ENCODE results near the gene CLCN1.

CLCN1 gene

GRCh38 chr7:143396625-143397556, 81.0 kb downstream of the CLCN1 start:
- Histone ChIP-seq H2AK5ac (ENCODE audit: low read depth, low read length) (no peak overlapping the region), H4K91ac (ENCODE audit: low read depth, low read length, poor library complexity) (no peak overlapping the region), H3K9me3 (replicated peaks in 1 of 2; ENCODE audit: control insufficient read depth in 2 of 2, insufficient read depth in 1 of 2, low read depth in 1 of 2, low read length in 2 of 2) (no peaks in the 10 kb centered on the region), H3K4me1 (ENCODE audit: control insufficient read depth in 2 of 2, insufficient read depth in 1 of 2, low read depth in 1 of 2, low read length in 2 of 2) (peaks cover 0 to 3% of the 10 kb centered on the region in 2 donors), H3K79me1 (ENCODE audit: low read depth, low read length) (no peaks in the 10 kb centered on the region), H4K8ac (ENCODE audit: low read depth, low read length) (no peak overlapping the region), H2BK12ac (ENCODE audit: low read length) (no peak overlapping the region), H3K4ac (ENCODE audit: low read length) (no peak overlapping the region), H3K23ac (ENCODE audit: low read depth, low read length, poor library complexity) (peak overlapping the region; percentile 8), H3K27ac (replicated peaks; ENCODE audit: low read length) (no peak overlapping the region), H3K14ac (ENCODE audit: low read length) (peak overlapping the region; percentile 14), H3K9ac (ENCODE audit: low read depth, low read length, poor library complexity) (no peak overlapping the region), H2BK5ac (ENCODE audit: low read length) (no peak overlapping the region), H2AFZ (ENCODE audit: low read length) (no peak overlapping the region), H3K36me3 (replicated peaks in 1 of 2; ENCODE audit: control insufficient read depth in 2 of 2, insufficient read depth in 2 of 2, low read length in 2 of 2) (peaks cover 5 to 15% of the 10 kb centered on the region in 2 donors), H3K4me3 (ENCODE audit: low read length in 2 of 2) (no peak overlapping the region), H3K27me3 (ENCODE audit: control insufficient read depth in 3 of 3, insufficient read depth in 3 of 3, low read depth in 1 of 3, low read length in 3 of 3) (no peaks in the 10 kb centered on the region), H3K4me2 (ENCODE audit: insufficient read depth, low read length, poor library complexity, severe bottlenecking) (no peak overlapping the region), H2BK15ac (ENCODE audit: low read length) (no peak overlapping the region), H2BK120ac (ENCODE audit: low read depth, low read length) (no peak overlapping the region), H3K18ac (ENCODE audit: low read length) (peak overlapping the region; percentile 80)
- DNase-seq (ENCODE audit: low spot score), result no peak
- no CpG with 5 or more reads among the region's 28 CpGs for WGBS, 2 donors (ENCODE audit: extremely low coverage in 2 of 2, insufficient read length in 2 of 2, insufficient replicate concordance in 1 of 2)

- no peaks in the 10 kb centered on the region for H3K79me1 ChIP-seq (ENCODE audit: low read depth, low read length)
- no peaks in the 10 kb centered on the region for H3K9me3 ChIP-seq (replicated peaks in 1 of 2; ENCODE audit: control insufficient read depth in 2 of 2, insufficient read depth in 1 of 2, low read depth in 1 of 2, low read length in 2 of 2)
- H3K36me3 ChIP-seq (replicated peaks in 1 of 2; ENCODE audit: control insufficient read depth in 2 of 2, insufficient read depth in 2 of 2, low read length in 2 of 2), result peaks cover 2 to 6% of the 10 kb centered on the region in 2 donors
- H3K4ac ChIP-seq (ENCODE audit: low read length), result no peak overlapping the region
- H3K4me1 ChIP-seq (ENCODE audit: control insufficient read depth in 2 of 2, insufficient read depth in 1 of 2, low read depth in 1 of 2, low read length in 2 of 2), result peaks cover 0 to 3% of the 10 kb centered on the region in 2 donors
- no peak overlapping the region for H3K27ac ChIP-seq (replicated peaks; ENCODE audit: low read length)
- H2AK5ac ChIP-seq (ENCODE audit: low read depth, low read length), result no peak overlapping the region
- H2BK15ac ChIP-seq (ENCODE audit: low read length), result no peak overlapping the region
- no peak overlapping the region for H2BK12ac ChIP-seq (ENCODE audit: low read length)
- H3K14ac ChIP-seq (ENCODE audit: low read length), result no peak overlapping the region
- peak overlapping the region in 1 of 2 donors; percentile 30 for H3K4me3 ChIP-seq (ENCODE audit: low read length in 2 of 2)
- H3K4me2 ChIP-seq (ENCODE audit: insufficient read depth, low read length, poor library complexity, severe bottlenecking), result no peak overlapping the region
- H3K27me3 ChIP-seq (ENCODE audit: control insufficient read depth in 3 of 3, insufficient read depth in 3 of 3, low read depth in 1 of 3, low read length in 3 of 3), result no peaks in the 10 kb centered on the region
- H3K18ac ChIP-seq (ENCODE audit: low read length), result no peak overlapping the region
- H3K9ac ChIP-seq (ENCODE audit: low read depth, low read length, poor library complexity), result no peak overlapping the region
- no peak overlapping the region for H3K23ac ChIP-seq (ENCODE audit: low read depth, low read length, poor library complexity)
- no CpG with 5 or more reads among the region's 16 CpGs for WGBS, 2 donors (ENCODE audit: extremely low coverage in 2 of 2, insufficient read length in 2 of 2, insufficient replicate concordance in 1 of 2)
- no peak for DNase-seq (ENCODE audit: low spot score)
- no peak overlapping the region for H2AFZ ChIP-seq (ENCODE audit: low read length)
- no peak overlapping the region for H2BK120ac ChIP-seq (ENCODE audit: low read depth, low read length)
- H4K91ac ChIP-seq (ENCODE audit: low read depth, low read length, poor library complexity), result no peak overlapping the region
- no peak overlapping the region for H2BK5ac ChIP-seq (ENCODE audit: low read length)
- H4K8ac ChIP-seq (ENCODE audit: low read depth, low read length), result no peak overlapping the region
These were observed 82.0 kb downstream of the CLCN1 start for GRCh38 chr7:143397710-143398530.

- no peak for DNase-seq (ENCODE audit: low spot score)
- H3K36me3 ChIP-seq (replicated peaks in 1 of 2; ENCODE audit: control insufficient read depth in 2 of 2, insufficient read depth in 2 of 2, low read length in 2 of 2), result no peaks in the 10 kb centered on the region
- no peak overlapping the region for H2BK120ac ChIP-seq (ENCODE audit: low read depth, low read length)
- H3K4me2 ChIP-seq (ENCODE audit: insufficient read depth, low read length, poor library complexity, severe bottlenecking), result no peak overlapping the region
- H3K18ac ChIP-seq (ENCODE audit: low read length), result no peak overlapping the region
- no peaks in the 10 kb centered on the region for H3K27me3 ChIP-seq (ENCODE audit: control insufficient read depth in 3 of 3, insufficient read depth in 3 of 3, low read depth in 1 of 3, low read length in 3 of 3)
- H3K9me3 ChIP-seq (replicated peaks in 1 of 2; ENCODE audit: control insufficient read depth in 2 of 2, insufficient read depth in 1 of 2, low read depth in 1 of 2, low read length in 2 of 2), result no peaks in the 10 kb centered on the region
- peak overlapping the region; percentile 43 for H3K23ac ChIP-seq (ENCODE audit: low read depth, low read length, poor library complexity)
- no peak overlapping the region for H3K14ac ChIP-seq (ENCODE audit: low read length)
- H3K4me3 ChIP-seq (ENCODE audit: low read length in 2 of 2), result no peak overlapping the region
- H2BK5ac ChIP-seq (ENCODE audit: low read length), result no peak overlapping the region
- H3K4me1 ChIP-seq (ENCODE audit: control insufficient read depth in 2 of 2, insufficient read depth in 1 of 2, low read depth in 1 of 2, low read length in 2 of 2), result peaks cover 0 to 3% of the 10 kb centered on the region in 2 donors
- H3K27ac ChIP-seq (replicated peaks; ENCODE audit: low read length), result no peak overlapping the region
- WGBS, 2 donors (ENCODE audit: extremely low coverage in 2 of 2, insufficient read length in 2 of 2, insufficient replicate concordance in 1 of 2), result no CpG with 5 or more reads among the region's 14 CpGs
- no peak overlapping the region for H4K8ac ChIP-seq (ENCODE audit: low read depth, low read length)
- no peak overlapping the region for H3K9ac ChIP-seq (ENCODE audit: low read depth, low read length, poor library complexity)
- H2BK15ac ChIP-seq (ENCODE audit: low read length), result no peak overlapping the region
- H3K79me1 ChIP-seq (ENCODE audit: low read depth, low read length), result no peaks in the 10 kb centered on the region
- H2BK12ac ChIP-seq (ENCODE audit: low read length), result no peak overlapping the region
- H3K4ac ChIP-seq (ENCODE audit: low read length), result no peak overlapping the region
- H2AK5ac ChIP-seq (ENCODE audit: low read depth, low read length), result no peak overlapping the region
- H2AFZ ChIP-seq (ENCODE audit: low read length), result no peak overlapping the region
- no peak overlapping the region for H4K91ac ChIP-seq (ENCODE audit: low read depth, low read length, poor library complexity)
These were observed 82.7 kb downstream of the CLCN1 start for GRCh38 chr7:143398616-143399015.

GRCh38 chr7:143399151-143399550, 83.2 kb downstream of the CLCN1 start:
- no peak overlapping the region for H2AK5ac ChIP-seq (ENCODE audit: low read depth, low read length)
- no peak overlapping the region for H3K4me2 ChIP-seq (ENCODE audit: insufficient read depth, low read length, poor library complexity, severe bottlenecking)
- no peaks in the 10 kb centered on the region for H3K9me3 ChIP-seq (replicated peaks in 1 of 2; ENCODE audit: control insufficient read depth in 2 of 2, insufficient read depth in 1 of 2, low read depth in 1 of 2, low read length in 2 of 2)
- H2BK120ac ChIP-seq (ENCODE audit: low read depth, low read length), result no peak overlapping the region
- H4K8ac ChIP-seq (ENCODE audit: low read depth, low read length), result no peak overlapping the region
- no peak overlapping the region for H2BK12ac ChIP-seq (ENCODE audit: low read length)
- no peak overlapping the region for H3K18ac ChIP-seq (ENCODE audit: low read length)
- H3K36me3 ChIP-seq (replicated peaks in 1 of 2; ENCODE audit: control insufficient read depth in 2 of 2, insufficient read depth in 2 of 2, low read length in 2 of 2), result no peaks in the 10 kb centered on the region
- H3K4ac ChIP-seq (ENCODE audit: low read length), result no peak overlapping the region
- no peak overlapping the region for H3K4me3 ChIP-seq (ENCODE audit: low read length in 2 of 2)
- H3K9ac ChIP-seq (ENCODE audit: low read depth, low read length, poor library complexity), result no peak overlapping the region
- no peaks in the 10 kb centered on the region for H3K79me1 ChIP-seq (ENCODE audit: low read depth, low read length)
- peak overlapping the region; percentile 75 for H3K23ac ChIP-seq (ENCODE audit: low read depth, low read length, poor library complexity)
- no peaks in the 10 kb centered on the region for H3K27me3 ChIP-seq (ENCODE audit: control insufficient read depth in 3 of 3, insufficient read depth in 3 of 3, low read depth in 1 of 3, low read length in 3 of 3)
- no peak overlapping the region for H3K27ac ChIP-seq (replicated peaks; ENCODE audit: low read length)
- no peak overlapping the region for H4K91ac ChIP-seq (ENCODE audit: low read depth, low read length, poor library complexity)
- no peak overlapping the region for H2BK15ac ChIP-seq (ENCODE audit: low read length)
- no peak overlapping the region for H2BK5ac ChIP-seq (ENCODE audit: low read length)
- H2AFZ ChIP-seq (ENCODE audit: low read length), result no peak overlapping the region
- DNase-seq (ENCODE audit: low spot score), result no peak
- H3K4me1 ChIP-seq (ENCODE audit: control insufficient read depth in 2 of 2, insufficient read depth in 1 of 2, low read depth in 1 of 2, low read length in 2 of 2), result peaks cover 0 to 3% of the 10 kb centered on the region in 2 donors
- no CpG with 5 or more reads among the region's 8 CpGs for WGBS, 2 donors (ENCODE audit: extremely low coverage in 2 of 2, insufficient read length in 2 of 2, insufficient replicate concordance in 1 of 2)
- peak overlapping the region; percentile 47 for H3K14ac ChIP-seq (ENCODE audit: low read length)
